Keratinocyte (primary cell): ENCODE results near the gene TMEM196.

Experiments used
- CTCF ChIP-seq, 3 experiments: IDR thresholded peaks in 1 of 3; conservative IDR thresholded peaks in 1 of 3; optimal IDR thresholded peaks in 1 of 3; 2 replicates in 2 of 3; 3 replicates in 1 of 3; pipeline versions ENCODE3 to v1.5.1; 2011; ENCODE audit warnings: low read length in 3 of 3, mild to moderate bottlenecking in 3 of 3, moderate library complexity in 2 of 3, control low read depth in 1 of 3, inconsistent platforms in 1 of 3; ENCODE audit not compliant: insufficient read depth in 2 of 3; ENCODE audit errors: extremely low read depth in 1 of 3
- EZH2 ChIP-seq: IDR thresholded peaks from one replicate; pipeline ENCODE4 v1.6.1; 2012; ENCODE audit warnings: inconsistent platforms, mild to moderate bottlenecking, low read length, moderate library complexity

GRCh38 chr7:19762631-19763030, 10.8 kb downstream of the TMEM196 start:
- TF ChIP-seq CTCF (optimal IDR thresholded peaks at IDR 0.05 in 1 of 3, IDR thresholded peaks at IDR 0.05 in 1 of 3, conservative IDR thresholded peaks at IDR 0.05 in 1 of 3; ENCODE audit: extremely low read depth in 1 of 3, insufficient read depth in 2 of 3, low read length in 3 of 3) = no peak
- no peak for TF ChIP-seq EZH2
